SU-DHL-6 (cell line): Measurements from ENCODE around the gene MAP2K5.

Source experiments
- H2AFZ ChIP-seq: fragments of 200-600 bp; sonication (generic); 2 replicates; pipeline ENCODE4 v1.6.1; 2014; ENCODE audit warnings: low read depth, mild to moderate bottlenecking, moderate library complexity, mixed read lengths, antibody characterized with exemption, low read length; ENCODE audit not compliant: severe bottlenecking
- H3F3A ChIP-seq: fragments of 200-600 bp; shearing (Covaris generic); 2 replicates; pipeline ENCODE4 v1.6.0; 2016; ENCODE audit warnings: antibody characterized with exemption, mild to moderate bottlenecking; ENCODE audit not compliant: insufficient read depth
- H3K27ac ChIP-seq: fragments of 200-600 bp; sonication (generic); 2 replicates; pipeline ENCODE4 v1.5.1; 2016; ENCODE audit warnings: low read depth, mild to moderate bottlenecking, low read length, moderate library complexity, mixed read lengths
- H3K27me3 ChIP-seq: fragments of 200-600 bp; sonication (generic), shearing (Covaris generic); 2 replicates; pipeline ENCODE4 v1.6.0; 2014; ENCODE audit warnings: mild to moderate bottlenecking, low read length
- H3K36me3 ChIP-seq: fragments of 200-600 bp; sonication (generic); 2 replicates; pipeline ENCODE4 v1.6.1; 2014; ENCODE audit warnings: mild to moderate bottlenecking, low read length, mixed read lengths
- H3K4me2 ChIP-seq: fragments of 300-600, 200-600 bp; shearing (Covaris generic), sonication (generic); 2 replicates; pipeline ENCODE4 v1.6.0; 2014; ENCODE audit warnings: low read length, low read depth, mild to moderate bottlenecking; ENCODE audit not compliant: poor library complexity, severe bottlenecking
- H3K4me3 ChIP-seq: fragments of 200-600 bp; sonication (generic); 2 replicates; pipeline ENCODE4 v1.5.1; 2014; ENCODE audit warnings: antibody characterized with exemption, low read length, mild to moderate bottlenecking, mixed read lengths; ENCODE audit not compliant: insufficient read depth, poor library complexity, severe bottlenecking
- H3K79me2 ChIP-seq: fragments of 200-600 bp; sonication (generic); 2 replicates; pipeline ENCODE4 v1.6.1; 2014; ENCODE audit warnings: mild to moderate bottlenecking, low read length, moderate library complexity; ENCODE audit not compliant: insufficient read depth
- H3K9ac ChIP-seq: fragments of 200-600 bp; sonication (generic); 2 replicates; pipeline ENCODE4 v1.7.0; 2014; ENCODE audit warnings: mild to moderate bottlenecking, low read length
- H3K9me2 ChIP-seq: fragments of 200-600 bp; sonication (generic); replicated peaks from 2 replicates; pipeline ENCODE4 v1.6.1; 2014; ENCODE audit warnings: low read length; ENCODE audit not compliant: insufficient read depth
- H3K9me3 ChIP-seq: fragments of 200-600 bp; sonication (generic); 2 replicates; pipeline ENCODE4 v1.6.1; 2014; ENCODE audit warnings: low read length, mixed read lengths; ENCODE audit not compliant: insufficient read depth
- H4K20me1 ChIP-seq: fragments of 200-600 bp; sonication (generic); 2 replicates; pipeline ENCODE4 v1.6.1; 2014; ENCODE audit warnings: low read depth, mild to moderate bottlenecking, antibody characterized with exemption, low read length, moderate library complexity, mixed read lengths
- EZH2phosphoT487 ChIP-seq: fragments of 200-600 bp; sonication (generic), shearing (Covaris generic); conservative IDR thresholded peaks from 2 replicates; pipeline ENCODE4 v1.6.1; 2018; ENCODE audit warnings: mild to moderate bottlenecking, antibody characterized with exemption, low read length, moderate library complexity, mixed read lengths
- TF ChIP-seq, protein P1 (sequence below): fragments of 200-600 bp; sonication (generic); IDR thresholded peaks from one replicate; pipeline ENCODE4 v1.5.1; 2017; ENCODE audit warnings: antibody characterized with exemption, mild to moderate bottlenecking, low read length, moderate library complexity; ENCODE audit not compliant: insufficient read depth, poor library complexity, severe bottlenecking

The MAP2K5 gene

DNA sequence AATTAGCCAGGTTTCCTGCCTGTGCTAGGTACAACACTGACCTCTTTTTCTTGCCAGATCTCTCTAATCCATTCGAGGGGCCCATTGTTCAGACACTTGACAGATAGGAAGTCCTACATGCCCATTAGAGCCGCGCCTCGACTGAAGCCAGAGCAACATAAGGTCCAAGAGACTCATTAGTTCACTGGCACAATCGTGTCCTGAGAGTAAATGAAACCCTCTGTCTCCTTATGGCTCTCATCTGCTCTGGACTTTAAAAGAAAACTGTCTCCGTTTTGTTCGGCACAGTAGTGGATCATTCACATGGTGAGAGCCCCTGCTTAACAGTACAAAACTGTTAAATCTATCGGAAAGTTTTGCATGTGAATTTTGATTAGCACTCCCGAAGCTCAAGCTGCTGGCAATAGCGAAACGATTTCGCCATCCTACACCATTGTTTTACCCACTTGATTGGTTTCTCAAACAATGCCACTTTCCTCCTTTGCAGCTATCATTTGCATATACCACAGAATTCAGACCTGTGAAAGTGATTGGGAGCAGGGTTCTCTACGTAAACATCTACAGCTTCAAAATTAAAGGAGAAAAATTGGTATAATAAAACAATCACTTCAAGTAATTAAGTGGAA lies 40.6 kb upstream of the MAP2K5 start:
- H3K79me2 ChIP-seq: no peaks in the 10 kb centered on the region
- no peak overlapping the region for H3K27ac ChIP-seq
- no peaks in the 10 kb centered on the region for H3K9me3 ChIP-seq
- H3F3A ChIP-seq: no peaks in the 10 kb centered on the region
- no peak for TF ChIP-seq EZH2phosphoT487
- TF ChIP-seq, protein P1, sequence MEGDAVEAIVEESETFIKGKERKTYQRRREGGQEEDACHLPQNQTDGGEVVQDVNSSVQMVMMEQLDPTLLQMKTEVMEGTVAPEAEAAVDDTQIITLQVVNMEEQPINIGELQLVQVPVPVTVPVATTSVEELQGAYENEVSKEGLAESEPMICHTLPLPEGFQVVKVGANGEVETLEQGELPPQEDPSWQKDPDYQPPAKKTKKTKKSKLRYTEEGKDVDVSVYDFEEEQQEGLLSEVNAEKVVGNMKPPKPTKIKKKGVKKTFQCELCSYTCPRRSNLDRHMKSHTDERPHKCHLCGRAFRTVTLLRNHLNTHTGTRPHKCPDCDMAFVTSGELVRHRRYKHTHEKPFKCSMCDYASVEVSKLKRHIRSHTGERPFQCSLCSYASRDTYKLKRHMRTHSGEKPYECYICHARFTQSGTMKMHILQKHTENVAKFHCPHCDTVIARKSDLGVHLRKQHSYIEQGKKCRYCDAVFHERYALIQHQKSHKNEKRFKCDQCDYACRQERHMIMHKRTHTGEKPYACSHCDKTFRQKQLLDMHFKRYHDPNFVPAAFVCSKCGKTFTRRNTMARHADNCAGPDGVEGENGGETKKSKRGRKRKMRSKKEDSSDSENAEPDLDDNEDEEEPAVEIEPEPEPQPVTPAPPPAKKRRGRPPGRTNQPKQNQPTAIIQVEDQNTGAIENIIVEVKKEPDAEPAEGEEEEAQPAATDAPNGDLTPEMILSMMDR: no peak
- H2AFZ ChIP-seq: no peak overlapping the region
- H3K27me3 ChIP-seq: no peaks in the 10 kb centered on the region
- H3K36me3 ChIP-seq: no peaks in the 10 kb centered on the region
- H3K4me2 ChIP-seq: no peak overlapping the region
- no peak overlapping the region for H3K9ac ChIP-seq
- H3K4me3 ChIP-seq: no peak overlapping the region
- H3K9me2 ChIP-seq: no peaks in the 10 kb centered on the region
- H4K20me1 ChIP-seq: no peaks in the 10 kb centered on the region

DNA sequence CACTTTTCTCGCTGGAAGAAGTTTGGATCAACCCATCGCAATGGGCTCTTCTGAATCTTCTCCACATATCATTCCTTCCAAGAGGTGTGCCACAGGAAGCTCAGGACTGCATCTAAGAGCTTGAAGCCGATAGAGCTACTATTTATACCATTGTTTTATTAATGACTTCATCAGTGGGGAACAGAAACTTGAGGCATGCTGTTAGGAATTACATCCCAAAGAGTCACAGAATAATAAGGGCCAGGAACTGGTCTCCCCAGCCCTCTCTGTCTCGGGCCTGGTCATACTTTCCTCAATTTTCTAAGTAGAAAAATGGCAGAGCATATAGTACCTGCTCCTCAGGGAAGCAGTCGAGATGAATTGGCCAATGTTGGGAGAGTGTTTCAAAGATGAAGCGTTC lies 38.4 kb upstream of the MAP2K5 start:
- H3K9ac ChIP-seq: no peak overlapping the region
- no peaks in the 10 kb centered on the region for H3K36me3 ChIP-seq
- no peak overlapping the region for H3K4me3 ChIP-seq
- TF ChIP-seq EZH2phosphoT487: no peak
- TF ChIP-seq, protein P1: no peak
- no peaks in the 10 kb centered on the region for H3K9me3 ChIP-seq
- no peaks in the 10 kb centered on the region for H3K79me2 ChIP-seq
- no peak overlapping the region for H3K4me2 ChIP-seq
- H3K27me3 ChIP-seq: no peaks in the 10 kb centered on the region
- no peaks in the 10 kb centered on the region for H3K9me2 ChIP-seq
- H3K27ac ChIP-seq: no peak overlapping the region
- H3F3A ChIP-seq: no peaks in the 10 kb centered on the region
- no peaks in the 10 kb centered on the region for H4K20me1 ChIP-seq
- H2AFZ ChIP-seq: no peak overlapping the region

DNA sequence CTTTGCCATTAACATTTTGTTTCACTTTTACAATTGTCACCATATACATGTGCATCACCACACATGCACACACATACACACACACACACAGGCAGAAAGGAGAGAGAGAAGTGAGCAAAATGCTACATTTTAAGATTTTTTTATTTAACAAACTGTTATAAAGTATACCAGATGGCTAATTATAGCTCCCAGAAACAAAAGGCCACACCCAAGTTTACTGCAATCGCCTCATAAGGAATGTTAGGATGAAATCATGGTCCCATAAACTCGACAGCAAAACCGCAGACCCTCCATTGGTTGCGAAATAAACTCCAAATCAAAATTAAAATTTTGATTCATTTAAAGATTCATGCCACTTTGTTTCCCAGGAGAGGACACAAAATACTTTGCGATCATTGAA lies 37.7 kb upstream of the MAP2K5 start:
- H3K4me2 ChIP-seq: no peak overlapping the region
- H3K27ac ChIP-seq: no peak overlapping the region

More for the DNA sequence above, 37.7 kb upstream of the MAP2K5 start:
- Histone ChIP-seq H3K36me3 (no peaks in the 10 kb centered on the region), H3K27me3 (no peaks in the 10 kb centered on the region), H3K9ac (no peak overlapping the region), H3K4me3 (no peak overlapping the region), H3K9me3 (no peaks in the 10 kb centered on the region), H3F3A (no peaks in the 10 kb centered on the region), H2AFZ (no peak overlapping the region), H3K9me2 (no peaks in the 10 kb centered on the region), H4K20me1 (no peaks in the 10 kb centered on the region), H3K79me2 (no peaks in the 10 kb centered on the region)
- no peak for TF ChIP-seq EZH2phosphoT487
- TF ChIP-seq, protein P1: no peak
